ENCODE results near the gene MIDN. TPM values are rescaled to one million over a fixed set of nuclear protein-coding genes. Genes with fewer than 3 reads are reported as not detected.
"Not testable (repeated sequence)": the region's sequence is repeated elsewhere in the genome, so short reads cannot be mapped to it uniquely, and the experiment has no call there.

Gene MIDN
- total RNA-seq, 1 donor from 2014 or later: 204 TPM

DNA sequence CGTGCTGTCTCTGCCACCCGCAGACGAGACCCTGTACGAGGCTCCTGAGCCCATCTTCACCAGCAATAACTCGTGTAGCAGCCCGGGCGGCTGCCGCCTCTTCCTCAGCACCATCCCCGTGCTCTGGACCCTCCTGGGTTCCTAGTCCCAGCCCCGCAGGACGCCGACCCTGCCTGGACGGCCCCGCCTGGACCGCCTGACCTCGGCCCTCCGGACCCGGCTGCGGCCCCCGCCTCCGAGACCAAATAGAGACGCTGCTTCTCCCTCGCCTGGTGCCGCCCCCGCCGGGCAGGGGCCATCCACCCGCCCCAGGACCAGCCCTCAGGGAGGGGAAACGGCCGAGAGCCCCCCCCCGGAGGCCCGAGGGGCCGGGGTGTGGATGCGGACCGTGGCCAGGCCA lies 51.4 kb downstream of the MIDN start:
- Mint-ChIP-seq H3K36me3 (ENCODE audit: low read depth, unreplicated experiment) (peaks cover 7% of the 10 kb centered on the region), H3K27me3 (ENCODE audit: unreplicated experiment) (peaks cover 3% of the 10 kb centered on the region), H3K9me3 (ENCODE audit: unreplicated experiment) (no peaks in the 10 kb centered on the region), H3K4me1 (ENCODE audit: unreplicated experiment) (no peaks in the 10 kb centered on the region), H3K4me3 (ENCODE audit: unreplicated experiment) (no peak overlapping the region), H3K27ac (ENCODE audit: unreplicated experiment) (no peak overlapping the region)
- DNase-seq (ENCODE audit: low spot score): no peak
- TF ChIP-seq CTCF (IDR thresholded peaks at IDR 0.05; ENCODE audit: unreplicated experiment): no peak

GRCh38 chr19:1300744-1301490 lies 52.5 kb downstream of the MIDN start:
- no peak overlapping the region for H3K27ac Mint-ChIP-seq (ENCODE audit: unreplicated experiment)
- H3K27me3 Mint-ChIP-seq (ENCODE audit: unreplicated experiment): peaks cover 3% of the 10 kb centered on the region
- no peaks in the 10 kb centered on the region for H3K9me3 Mint-ChIP-seq (ENCODE audit: unreplicated experiment)
- no peaks in the 10 kb centered on the region for H3K4me1 Mint-ChIP-seq (ENCODE audit: unreplicated experiment)
- peaks cover 7% of the 10 kb centered on the region for H3K36me3 Mint-ChIP-seq (ENCODE audit: low read depth, unreplicated experiment)
- no peak for TF ChIP-seq CTCF (IDR thresholded peaks at IDR 0.05; ENCODE audit: unreplicated experiment)
- H3K4me3 Mint-ChIP-seq (ENCODE audit: unreplicated experiment): peak overlapping the region; percentile 71
- DNase-seq (ENCODE audit: low spot score): no peak

- no peaks in the 10 kb centered on the region for H3K9me3 Mint-ChIP-seq (ENCODE audit: unreplicated experiment)
- H3K36me3 Mint-ChIP-seq (ENCODE audit: low read depth, unreplicated experiment): peaks cover 4% of the 10 kb centered on the region
- no peak for TF ChIP-seq CTCF (IDR thresholded peaks at IDR 0.05; ENCODE audit: unreplicated experiment)
- DNase-seq (ENCODE audit: low spot score): no peak
- peaks cover 4% of the 10 kb centered on the region for H3K27me3 Mint-ChIP-seq (ENCODE audit: unreplicated experiment)
- no peaks in the 10 kb centered on the region for H3K4me1 Mint-ChIP-seq (ENCODE audit: unreplicated experiment)
- H3K27ac Mint-ChIP-seq (ENCODE audit: unreplicated experiment): no peak overlapping the region
- no peak overlapping the region for H3K4me3 Mint-ChIP-seq (ENCODE audit: unreplicated experiment)
These were observed 54.3 kb downstream of the MIDN start for GRCh38 chr19:1302533-1303239.

- H3K27me3 Mint-ChIP-seq (ENCODE audit: unreplicated experiment): peaks cover 2% of the 10 kb centered on the region
- peaks cover 4% of the 10 kb centered on the region for H3K36me3 Mint-ChIP-seq (ENCODE audit: low read depth, unreplicated experiment)
- DNase-seq (ENCODE audit: low spot score): no peak
- H3K27ac Mint-ChIP-seq (ENCODE audit: unreplicated experiment): no peak overlapping the region
- H3K9me3 Mint-ChIP-seq (ENCODE audit: unreplicated experiment): no peaks in the 10 kb centered on the region
- H3K4me1 Mint-ChIP-seq (ENCODE audit: unreplicated experiment): no peaks in the 10 kb centered on the region
- H3K4me3 Mint-ChIP-seq (ENCODE audit: unreplicated experiment): no peak overlapping the region
- no peak for TF ChIP-seq CTCF (IDR thresholded peaks at IDR 0.05; ENCODE audit: unreplicated experiment)
These were observed 56.0 kb downstream of the MIDN start for GRCh38 chr19:1304197-1304924.

GRCh38 chr19:1305354-1305753 lies 57.0 kb downstream of the MIDN start:
- not testable (repeated sequence) for H3K27me3 Mint-ChIP-seq (ENCODE audit: unreplicated experiment); H3K4me1 Mint-ChIP-seq (ENCODE audit: unreplicated experiment); H3K9me3 Mint-ChIP-seq (ENCODE audit: unreplicated experiment); DNase-seq (ENCODE audit: low spot score); H3K4me3 Mint-ChIP-seq (ENCODE audit: unreplicated experiment); H3K36me3 Mint-ChIP-seq (ENCODE audit: low read depth, unreplicated experiment); H3K27ac Mint-ChIP-seq (ENCODE audit: unreplicated experiment)
